H1 (cell line): ENCODE results near the gene NCAPG. TPM values are rescaled to one million over a fixed set of nuclear protein-coding genes. Genes with fewer than 3 reads are reported as not detected.
A peak's percentile ranks its signal among the peaks of the same experiment; 100 is the strongest.

Experiments used
- ATF3 ChIP-seq: IDR thresholded peaks from 2 replicates; pipeline ENCODE4 v1.6.1; 2011; ENCODE audit warnings: low read depth, mild to moderate bottlenecking, low read length; ENCODE audit not compliant: insufficient read depth
- BCL11A ChIP-seq, 2 experiments: IDR thresholded peaks; one replicate each; pipeline ENCODE4 v1.6.1; 2011; ENCODE audit warnings: low read depth in 2 of 2, low read length in 2 of 2, mild to moderate bottlenecking in 2 of 2
- BRCA1 ChIP-seq: IDR thresholded peaks from 2 replicates; pipeline ENCODE4 v1.6.1; 2012; ENCODE audit warnings: low read depth, low read length, improper control_type of control experiment
- CBX8 ChIP-seq: fragments of 300-800, 300-1000 bp; sonication (generic); IDR thresholded peaks from 2 replicates; pipeline ENCODE4 v1.7.1; 2016; ENCODE audit warnings: low read depth, low read length, borderline replicate concordance
- CHD1 ChIP-seq: IDR thresholded peaks from 2 replicates; pipeline ENCODE4 v1.6.1; 2012; ENCODE audit warnings: low read depth, low read length, improper control_type of control experiment
- CREB1 ChIP-seq: IDR thresholded peaks from 2 replicates; pipeline ENCODE4 v1.6.1; 2012; ENCODE audit warnings: inconsistent platforms
- EP300 ChIP-seq, 2 experiments: IDR thresholded peaks; 1 replicate in 1 of 2; 2 replicates in 1 of 2; pipeline ENCODE4 v1.6.1; 2011 to 2012; ENCODE audit warnings: low read depth in 2 of 2, low read length in 2 of 2, mild to moderate bottlenecking in 2 of 2, borderline replicate concordance in 1 of 2, inconsistent platforms in 1 of 2, moderate library complexity in 1 of 2
- GABPA ChIP-seq: IDR thresholded peaks from 2 replicates; pipeline ENCODE4 v1.6.1; 2011; ENCODE audit warnings: mild to moderate bottlenecking, low read length, moderate library complexity, borderline replicate concordance; ENCODE audit not compliant: insufficient read depth
- GTF2F1 ChIP-seq: IDR thresholded peaks from 2 replicates; pipeline ENCODE4 v1.6.1; 2012; ENCODE audit warnings: low read depth, low read length, improper control_type of control experiment, borderline replicate concordance
- HDAC6 ChIP-seq: IDR thresholded peaks from one replicate; pipeline ENCODE4 v1.7.1; 2012; ENCODE audit warnings: low read depth, mild to moderate bottlenecking, inconsistent platforms, low read length, moderate library complexity
- JUN ChIP-seq: IDR thresholded peaks from 2 replicates; pipeline ENCODE4 v1.6.1; 2011; ENCODE audit warnings: low read depth, mild to moderate bottlenecking, improper control_type of control experiment, low read length
- KDM1A ChIP-seq: fragments of 200-600, 300-600 bp; sonication (generic); IDR thresholded peaks from 2 replicates; pipeline ENCODE4 v1.7.1; 2016; ENCODE audit warnings: mild to moderate bottlenecking, low read length, borderline replicate concordance
- KDM4A ChIP-seq: IDR thresholded peaks from one replicate; pipeline ENCODE4 v1.7.1; 2012; ENCODE audit warnings: low read depth, mild to moderate bottlenecking, moderate library complexity, low read length, inconsistent platforms; ENCODE audit not compliant: severe bottlenecking
- MAFK ChIP-seq: IDR thresholded peaks from 2 replicates; pipeline ENCODE4 v1.6.1; 2012; ENCODE audit warnings: low read depth, mild to moderate bottlenecking, improper control_type of control experiment, low read length
- MAX ChIP-seq: IDR thresholded peaks from 2 replicates; pipeline ENCODE4 v1.6.1; 2012; ENCODE audit warnings: inconsistent platforms
- RAD21 ChIP-seq, 2 experiments: IDR thresholded peaks in 1 of 2; conservative IDR thresholded peaks in 1 of 2; 2 replicates each; pipeline ENCODE4 v1.6.1; 2011; ENCODE audit warnings: low read depth in 2 of 2, low read length in 2 of 2, improper control_type of control experiment in 1 of 2, inconsistent platforms in 1 of 2, mild to moderate bottlenecking in 1 of 2, moderate library complexity in 1 of 2
- RBBP5 ChIP-seq: IDR thresholded peaks from 2 replicates; pipeline ENCODE4 v1.7.1; 2012; ENCODE audit warnings: low read depth, mild to moderate bottlenecking, inconsistent platforms, low read length, moderate library complexity, borderline replicate concordance
- SAP30 ChIP-seq: fragments of 300-600 bp; sonication (generic); IDR thresholded peaks from 2 replicates; pipeline ENCODE4 v1.7.1; 2012; ENCODE audit warnings: low read length, moderate library complexity, mild to moderate bottlenecking, inconsistent platforms; ENCODE audit not compliant: insufficient read depth, insufficient replicate concordance
- SIRT6 ChIP-seq: IDR thresholded peaks from one replicate; pipeline ENCODE4 v1.7.1; 2012; ENCODE audit warnings: low read length, inconsistent platforms
- SP1 ChIP-seq: IDR thresholded peaks from 2 replicates; pipeline ENCODE4 v1.6.1; 2011; ENCODE audit warnings: low read depth, low read length
- SRF ChIP-seq: IDR thresholded peaks from 2 replicates; pipeline ENCODE4 v1.6.1; 2011; ENCODE audit warnings: mild to moderate bottlenecking, low read depth, low read length, moderate library complexity
- TBP ChIP-seq: IDR thresholded peaks from 2 replicates; pipeline ENCODE4 v1.6.1; 2011; ENCODE audit warnings: low read depth, low read length, improper control_type of control experiment
- YY1 ChIP-seq: IDR thresholded peaks from 2 replicates; pipeline ENCODE4 v1.6.1; 2011; ENCODE audit warnings: low read depth, mild to moderate bottlenecking, low read length
- polyA plus RNA-seq, 7 experiments: library from polyadenylated mRNA; depleted of rRNA in 3 of 7; stranded (reverse) in 5 of 7; unstranded in 2 of 7; fragments of >200 nt in 5 of 7; fragments of 200-250 nt in 2 of 7; gene quantifications; 1 replicate in 5 of 7; 2 replicates in 1 of 7; 4 replicates in 1 of 7; pipeline versions ENCODE4 v1.2.1 to v1.2.3, GENCODE V29; 2011 to 2013; ENCODE audit warnings: missing spikeins in 2 of 7, mixed read lengths in 2 of 7
- total RNA-seq: library from RNA; stranded (reverse); fragmentation: NEBNext Ultra II Directional; extraction: Animal tissue kit (Norgen Biotek cat#: 25700); gene quantifications from 2 replicates; pipeline ENCODE4 v1.2.1, GENCODE V29; 2021

Gene NCAPG
- total and polyA plus RNA-seq, 2 of the 8 experiments (the other 6 are each of a cell fraction or from before 2014, with no cell fraction given), result 12.9 to 52.3 TPM

- TF ChIP-seq KDM1A (no peak), KDM4A (peak; percentile 96), GTF2F1 (no peak), GABPA (peak; percentile 68; the same call in 1 of the 2 replicates), SP1 (0 out of 2 replicates have a peak, but pooled peaks have one; percentile 26), RAD21 (IDR thresholded peaks at IDR 0.05 in 1 of 2, conservative IDR thresholded peaks at IDR 0.05 in 1 of 2; ENCODE audit: low read depth in 2 of 2, low read length in 2 of 2) (no peak), CBX8 (no peak), BCL11A (IDR thresholded peaks at IDR 0.05; ENCODE audit: low read depth in 2 of 2, low read length in 2 of 2) (no peak), EP300 (IDR thresholded peaks at IDR 0.05; ENCODE audit: borderline replicate concordance in 1 of 2, low read depth in 2 of 2, low read length in 2 of 2) (no peak), SIRT6 (no peak), CHD1 (peak; percentile 24; the same call in 1 of the 2 replicates), SAP30 (peak; percentile 79), MAFK (no peak), CREB1 (peak; percentile 79), JUN (no peak), YY1 (no peak), SRF (no peak), TBP (peak; percentile 82), RBBP5 (peak; percentile 77), ATF3 (no peak), MAX (peak; percentile 98), HDAC6 (no peak), BRCA1 (peak; percentile 99)
Observed at GRCh38 chr4:17810260-17811077, at the start of gene NCAPG, which contains the start of gene DCAF16 (continued).
